Measurements from ENCODE around the gene MICA. TPM values are rescaled to one million over a fixed set of nuclear protein-coding genes. Genes with fewer than 3 reads are reported as not detected.
A peak's percentile ranks its signal among the peaks of the same experiment; 100 is the strongest.
"Not testable (repeated sequence)": the region's sequence is repeated elsewhere in the genome, so short reads cannot be mapped to it uniquely, and the experiment has no call there.

Gene MICA
- total RNA-seq, 1 donor from 2014 or later = 0.42 TPM

DNA sequence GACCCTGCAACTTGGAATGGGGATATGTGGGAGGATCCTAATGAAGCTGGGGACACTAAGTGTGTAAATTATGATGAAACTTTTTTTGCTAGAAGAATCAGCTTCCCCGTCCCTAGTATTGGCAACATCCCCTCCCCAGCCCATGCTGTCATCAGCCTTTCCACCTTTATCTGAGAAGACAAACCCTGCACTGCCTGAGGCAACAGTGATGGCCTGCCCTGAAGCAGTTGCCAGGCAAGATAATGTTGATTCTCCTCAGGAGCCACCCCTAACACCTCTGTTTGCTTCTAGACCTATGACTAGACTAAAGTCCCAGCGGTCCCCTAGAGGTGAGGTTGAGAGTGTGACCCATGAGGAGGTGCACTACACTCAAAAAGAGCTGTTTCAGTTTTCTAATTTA is 27.1 kb downstream of the MICA start:
- TF ChIP-seq CTCF (IDR thresholded peaks at IDR 0.05; ENCODE audit: partially characterized antibody, unreplicated experiment) = no peak
- H3K27ac Mint-ChIP-seq (ENCODE audit: unreplicated experiment) = no peak overlapping the region
- H3K27me3 Mint-ChIP-seq (ENCODE audit: unreplicated experiment) = peaks cover 2% of the 10 kb centered on the region
- no peak overlapping the region for H3K4me3 Mint-ChIP-seq (ENCODE audit: unreplicated experiment)
- no peaks in the 10 kb centered on the region for H3K4me1 Mint-ChIP-seq (ENCODE audit: low read depth, unreplicated experiment)
- H3K36me3 Mint-ChIP-seq (ENCODE audit: unreplicated experiment) = peaks cover 8% of the 10 kb centered on the region
- H3K9me3 Mint-ChIP-seq (ENCODE audit: unreplicated experiment) = peaks cover 4% of the 10 kb centered on the region
- no peak for DNase-seq

- H3K27ac Mint-ChIP-seq (ENCODE audit: unreplicated experiment); H3K4me1 Mint-ChIP-seq (ENCODE audit: low read depth, unreplicated experiment); H3K27me3 Mint-ChIP-seq (ENCODE audit: unreplicated experiment); H3K4me3 Mint-ChIP-seq (ENCODE audit: unreplicated experiment); DNase-seq; H3K9me3 Mint-ChIP-seq (ENCODE audit: unreplicated experiment): not testable (repeated sequence)
- peaks cover 16% of the 10 kb centered on the region for H3K36me3 Mint-ChIP-seq (ENCODE audit: unreplicated experiment)
These were observed 31.7 kb downstream of the MICA start for GRCh38 chr6:31435051-31435450.

DNA sequence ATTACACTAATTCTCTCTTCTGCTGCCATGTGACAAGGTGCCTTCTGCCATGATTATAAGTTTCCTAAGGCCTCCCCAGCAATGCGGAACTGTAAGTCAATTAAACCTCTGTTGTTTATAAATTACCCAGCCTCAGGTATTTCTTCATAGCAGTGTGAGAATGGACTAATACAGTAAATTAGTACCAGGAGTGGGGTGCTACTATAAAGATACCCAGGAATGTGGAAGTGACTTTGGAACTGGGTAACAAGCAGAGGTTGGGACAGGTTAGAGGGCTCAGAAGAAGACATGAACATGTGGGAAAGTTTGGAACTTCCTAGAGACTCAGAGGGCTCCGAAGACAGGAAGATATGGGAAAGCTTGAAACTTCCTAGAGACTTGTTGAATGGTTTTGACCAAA is 34.8 kb downstream of the MICA start:
- H3K27ac Mint-ChIP-seq (ENCODE audit: unreplicated experiment) = no peak overlapping the region
- no peak for TF ChIP-seq CTCF (IDR thresholded peaks at IDR 0.05; ENCODE audit: partially characterized antibody, unreplicated experiment)
- peaks cover 11% of the 10 kb centered on the region for H3K36me3 Mint-ChIP-seq (ENCODE audit: unreplicated experiment)
- no peak overlapping the region for H3K4me3 Mint-ChIP-seq (ENCODE audit: unreplicated experiment)
- H3K4me1 Mint-ChIP-seq (ENCODE audit: low read depth, unreplicated experiment) = no peaks in the 10 kb centered on the region
- no peak for DNase-seq
- peaks cover 5% of the 10 kb centered on the region for H3K9me3 Mint-ChIP-seq (ENCODE audit: unreplicated experiment)
- H3K27me3 Mint-ChIP-seq (ENCODE audit: unreplicated experiment) = peaks cover 2% of the 10 kb centered on the region

DNA sequence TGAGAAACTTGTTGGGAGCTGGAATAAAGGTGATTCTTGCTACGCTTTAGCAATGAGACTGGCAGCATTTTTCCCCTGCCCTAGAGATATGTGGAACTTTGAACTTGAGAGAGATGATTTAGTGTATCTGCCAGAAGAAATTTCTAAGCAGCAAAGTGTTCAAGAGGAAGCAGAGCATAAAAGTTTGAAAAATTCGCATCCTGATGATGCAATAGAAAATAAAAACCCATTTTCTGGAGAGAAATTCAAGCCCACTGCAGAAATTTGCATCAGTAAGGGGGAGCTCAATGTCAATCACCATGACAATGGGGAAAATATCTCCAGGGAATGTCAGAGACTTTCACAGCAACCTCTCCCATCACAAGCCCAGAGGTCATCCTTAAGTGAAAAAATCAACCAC is 35.3 kb downstream of the MICA start:
- no peak for TF ChIP-seq CTCF (IDR thresholded peaks at IDR 0.05; ENCODE audit: partially characterized antibody, unreplicated experiment)
- Mint-ChIP-seq H3K36me3 (ENCODE audit: unreplicated experiment) (peaks cover 11% of the 10 kb centered on the region), H3K27me3 (ENCODE audit: unreplicated experiment) (peaks cover 2% of the 10 kb centered on the region), H3K9me3 (ENCODE audit: unreplicated experiment) (peaks cover 5% of the 10 kb centered on the region), H3K27ac (ENCODE audit: unreplicated experiment) (no peak overlapping the region), H3K4me1 (ENCODE audit: low read depth, unreplicated experiment) (no peaks in the 10 kb centered on the region), H3K4me3 (ENCODE audit: unreplicated experiment) (no peak overlapping the region)
- no peak for DNase-seq

DNA sequence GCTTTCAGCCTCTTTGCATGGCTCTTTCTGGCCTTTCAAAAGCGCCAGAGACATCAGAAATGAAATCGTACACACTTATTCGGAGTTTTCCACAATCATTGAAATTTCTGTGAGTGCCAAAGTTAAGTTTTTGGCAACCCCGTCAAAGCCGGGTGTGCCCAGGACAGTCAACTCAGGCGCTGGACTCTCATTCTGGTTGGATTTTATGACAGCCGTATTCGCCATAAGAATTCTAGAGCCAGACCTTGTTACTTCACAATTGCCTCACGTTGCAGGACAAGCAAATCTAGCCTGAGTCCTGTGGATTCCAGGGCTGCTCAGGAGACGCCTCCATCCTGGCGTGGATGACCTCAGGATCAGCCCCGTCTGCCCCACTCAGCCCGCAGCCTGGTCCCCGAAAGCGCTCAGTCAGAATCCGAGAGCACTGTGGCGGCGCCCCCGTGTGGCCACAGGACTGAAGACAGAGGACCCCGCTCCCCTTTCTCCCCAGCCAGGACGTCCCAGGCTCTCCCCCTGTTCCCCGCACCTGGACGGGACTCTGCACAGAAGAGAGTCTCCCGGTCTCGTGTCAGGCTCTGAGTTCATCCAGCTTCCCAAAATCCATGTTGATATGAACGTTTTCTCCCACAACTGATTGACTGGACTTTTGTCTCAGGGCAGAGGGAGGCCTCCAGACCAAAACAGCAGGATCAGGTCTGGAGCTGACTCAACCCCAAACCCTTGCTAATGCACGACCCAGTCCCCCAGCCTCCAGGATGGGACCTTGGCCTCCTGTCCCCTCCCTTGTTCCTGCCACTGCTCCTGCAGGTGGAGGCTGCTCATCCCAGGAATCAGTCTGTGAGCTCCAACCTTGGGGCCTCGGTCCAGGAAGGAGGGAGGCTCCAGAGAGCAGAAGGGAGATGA is 38.2 kb downstream of the MICA start:
- Mint-ChIP-seq H3K27me3 (ENCODE audit: unreplicated experiment) (peaks cover 2% of the 10 kb centered on the region), H3K9me3 (ENCODE audit: unreplicated experiment) (peaks cover 5% of the 10 kb centered on the region), H3K36me3 (ENCODE audit: unreplicated experiment) (peaks cover 7% of the 10 kb centered on the region), H3K4me3 (ENCODE audit: unreplicated experiment) (no peak overlapping the region), H3K4me1 (ENCODE audit: low read depth, unreplicated experiment) (no peaks in the 10 kb centered on the region), H3K27ac (ENCODE audit: unreplicated experiment) (no peak overlapping the region)
- TF ChIP-seq CTCF (IDR thresholded peaks at IDR 0.05; ENCODE audit: partially characterized antibody, unreplicated experiment) = peak; percentile 68
- peak; percentile 83 for DNase-seq

Measured in glutamatergic neuron (in vitro differentiated cells).